GM10847 (cell line): ENCODE data around the gene ZNF385D.

Experiments
- POLR2A ChIP-seq: IDR thresholded peaks from 2 replicates; pipeline ENCODE4 v1.6.1; 2011; ENCODE audit not compliant: insufficient read length; ENCODE audit errors: extremely low read depth

Gene ZNF385D

DNA sequence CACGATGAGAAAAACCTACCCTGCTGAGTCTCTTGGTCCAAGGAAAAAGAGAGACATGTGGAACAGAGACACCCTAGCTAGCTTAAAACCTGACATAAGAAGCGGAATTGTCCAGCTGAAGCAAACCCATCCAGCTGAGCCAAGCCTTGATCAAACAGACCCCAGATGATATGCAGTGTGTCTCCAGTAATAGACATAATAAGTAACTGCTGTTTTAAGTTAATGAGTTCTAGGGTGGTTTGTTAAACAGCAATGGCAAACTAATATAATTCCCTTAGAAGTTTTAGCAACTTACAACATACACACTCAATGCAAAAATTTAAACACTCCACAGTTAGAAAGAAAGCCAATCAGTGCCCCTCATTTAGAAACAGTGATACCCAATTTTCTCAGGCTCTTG lies 26.8 kb upstream of the ZNF385D start:
- TF ChIP-seq POLR2A, result no peak

DNA sequence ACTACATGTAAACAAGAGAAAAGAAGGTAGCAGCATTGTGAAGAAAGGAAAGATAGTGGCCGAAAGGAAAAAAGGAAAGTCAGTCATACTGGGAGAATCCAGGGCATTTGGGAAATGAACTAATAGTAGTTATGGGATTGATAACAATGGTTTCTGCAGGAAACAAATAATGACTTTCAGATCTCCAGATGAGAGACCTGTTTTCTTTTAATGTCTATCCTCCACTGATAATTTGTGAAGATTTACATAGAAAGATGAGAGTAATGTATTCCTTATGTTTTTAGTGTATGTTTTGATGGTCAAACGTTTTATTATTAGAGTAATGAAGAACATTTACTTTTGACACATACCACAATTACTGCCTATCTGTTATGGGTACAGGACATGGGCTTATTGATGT lies 15.0 kb upstream of the ZNF385D start:
- no peak for TF ChIP-seq POLR2A

DNA sequence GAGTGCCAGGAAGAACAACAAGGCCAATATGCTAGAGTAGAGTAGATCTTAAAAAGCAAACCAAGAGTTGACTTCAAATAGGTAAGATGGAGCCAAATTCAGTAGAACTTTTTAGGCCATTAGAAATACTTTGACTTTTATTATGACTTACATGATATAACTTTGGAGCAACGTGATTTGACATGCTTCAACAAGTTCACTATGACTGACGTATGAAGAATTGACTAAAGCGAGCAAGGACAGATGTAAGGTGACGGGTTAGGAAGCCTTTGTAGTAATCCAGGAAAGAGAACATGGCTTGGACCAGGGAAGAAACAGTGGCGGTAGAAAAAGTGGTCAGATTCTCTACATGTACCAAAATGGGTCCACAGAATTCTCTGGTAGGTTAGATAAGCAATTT lies 4.9 kb upstream of the ZNF385D start:
- TF ChIP-seq POLR2A, result no peak

DNA sequence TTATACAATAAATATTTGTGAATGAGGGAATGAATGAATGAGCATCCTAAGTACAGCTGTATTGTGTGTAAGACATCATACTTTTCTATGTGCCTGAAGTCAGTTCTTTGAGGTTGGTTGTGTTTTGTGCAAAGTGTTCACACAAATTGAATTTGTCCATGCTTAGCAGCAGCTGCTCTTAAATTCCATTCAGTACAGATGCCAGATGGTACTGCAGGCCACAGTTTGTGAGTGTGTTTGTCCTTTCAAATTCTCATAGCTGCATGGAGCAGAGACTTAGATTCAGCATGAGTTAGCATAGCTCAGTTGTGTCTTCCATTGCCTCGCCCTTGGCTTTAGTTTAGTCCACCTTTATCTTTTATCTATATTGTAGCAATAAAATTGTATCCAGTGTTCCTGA lies 3.8 kb upstream of the ZNF385D start:
- no peak for TF ChIP-seq POLR2A

DNA sequence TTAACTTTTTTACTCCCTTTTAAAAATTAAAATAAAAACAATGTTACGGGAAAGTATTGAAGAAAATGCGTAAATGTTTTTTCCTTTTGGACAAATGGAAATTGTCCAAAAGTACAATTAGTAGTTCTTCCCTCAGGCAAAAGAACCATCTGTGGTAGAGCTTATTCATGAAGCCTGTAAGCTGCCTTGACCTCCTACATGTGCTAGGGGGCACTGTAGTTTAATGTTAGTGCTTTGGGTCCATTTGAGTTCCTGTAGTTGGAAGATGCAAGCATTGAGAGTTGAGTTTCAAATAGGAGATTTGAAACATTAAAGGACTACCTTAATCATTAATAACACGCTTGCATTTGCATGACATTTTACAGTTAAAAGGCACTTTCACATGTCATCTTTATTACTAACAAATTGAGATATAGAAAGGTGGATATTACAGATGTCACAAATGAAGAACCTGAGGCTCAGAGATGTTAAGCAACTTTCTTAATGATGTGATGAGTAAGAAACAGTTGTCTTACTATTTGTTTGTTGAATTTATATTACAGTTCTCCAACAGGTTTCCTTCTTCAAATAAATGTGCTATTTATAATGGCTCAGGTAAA lies 1.8 kb upstream of the ZNF385D start:
- no peak for TF ChIP-seq POLR2A

DNA sequence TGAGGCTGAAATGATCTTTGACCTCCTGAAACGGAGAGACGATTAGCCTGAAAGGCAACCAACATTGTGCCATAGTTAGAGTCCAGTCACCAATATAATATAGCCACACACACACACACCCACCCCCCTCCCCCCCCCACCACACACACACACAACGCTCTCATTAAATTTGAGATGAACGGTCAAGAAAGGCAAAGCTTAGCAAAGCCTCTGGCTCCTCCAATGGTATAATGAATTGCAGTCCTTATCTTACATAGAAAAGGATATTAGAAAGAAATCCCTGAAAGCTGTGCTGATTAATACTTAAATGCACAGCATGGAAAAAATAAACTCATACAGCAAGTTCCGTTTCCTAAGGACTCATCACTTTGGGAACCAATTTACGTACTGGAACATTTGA lies 876 bp upstream of the ZNF385D start:
- TF ChIP-seq POLR2A, result no peak

DNA sequence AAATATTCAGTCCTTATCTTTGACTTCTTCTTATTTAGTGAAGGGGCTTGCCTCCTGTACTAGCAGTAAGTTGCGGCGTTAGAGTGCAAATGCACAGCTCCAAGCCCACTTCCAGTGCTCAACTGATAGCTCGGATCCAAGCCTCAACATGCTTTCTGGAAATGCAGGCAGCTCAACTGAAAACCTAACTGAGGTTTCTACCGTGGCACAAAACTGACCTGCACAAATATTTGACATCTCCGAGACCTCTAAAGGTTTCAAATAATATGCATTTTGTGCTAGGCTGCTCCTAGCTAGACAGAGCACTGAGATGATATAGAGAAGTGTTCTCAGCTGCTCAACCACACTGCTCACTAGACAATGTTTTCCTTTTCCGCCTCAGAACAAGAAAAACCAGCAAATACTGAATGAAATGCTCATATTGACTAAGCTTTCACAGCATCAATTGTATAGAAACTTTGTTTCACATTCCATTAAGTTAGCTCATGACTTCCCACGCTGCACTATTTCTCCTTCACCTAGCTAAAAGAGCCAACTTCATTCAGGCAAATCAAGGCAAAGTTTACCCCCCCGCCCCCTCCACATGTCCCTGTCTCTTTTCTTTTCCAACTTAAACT lies 822 bp downstream of the ZNF385D start:
- TF ChIP-seq POLR2A, result no peak

DNA sequence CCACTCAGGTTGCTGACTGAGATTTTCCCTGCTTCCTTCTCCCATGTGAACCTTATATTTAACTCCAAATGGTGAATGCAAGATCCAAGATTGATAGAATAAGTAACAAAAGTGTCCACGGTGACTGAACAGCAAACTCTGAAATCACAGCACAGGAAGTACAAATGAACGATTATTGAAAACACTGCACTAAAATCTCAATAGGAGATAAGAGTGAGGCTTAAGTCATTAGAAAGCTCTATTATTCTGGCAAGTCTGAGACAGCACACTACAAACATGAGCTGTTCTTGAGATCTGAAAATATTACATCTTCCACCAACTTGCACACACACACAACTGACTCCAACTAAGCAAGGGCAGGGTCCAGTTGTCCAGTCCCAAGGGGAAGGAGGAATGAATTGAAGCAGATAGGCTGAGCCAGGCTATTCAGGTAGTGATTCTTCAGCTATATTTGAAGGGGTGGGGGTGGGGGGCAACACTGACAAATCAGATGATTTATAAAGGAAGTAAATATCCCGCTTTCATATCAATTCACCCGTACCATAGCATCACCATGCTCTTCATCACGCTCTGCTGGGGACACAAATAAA lies 2.9 kb downstream of the ZNF385D start:
- no peak for TF ChIP-seq POLR2A

DNA sequence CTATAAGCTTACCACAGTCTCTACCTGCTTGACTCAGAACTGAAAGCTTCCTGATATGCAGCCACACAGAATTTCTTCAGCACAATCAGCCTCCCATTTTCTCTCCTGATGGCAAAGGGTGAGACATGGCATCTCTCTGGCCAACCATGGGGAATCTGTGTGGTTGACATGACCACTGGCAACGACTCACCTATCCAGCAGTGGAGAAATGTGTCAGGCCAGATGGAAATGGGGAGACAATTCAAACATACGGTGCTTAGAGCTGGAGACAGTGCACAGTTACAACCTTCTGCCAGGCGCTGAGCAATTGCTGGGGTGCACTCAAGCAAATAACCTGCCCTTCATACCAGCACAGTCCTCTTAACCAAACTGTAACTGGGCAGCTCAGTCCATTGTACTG lies 3.6 kb downstream of the ZNF385D start:
- TF ChIP-seq POLR2A, result no peak

DNA sequence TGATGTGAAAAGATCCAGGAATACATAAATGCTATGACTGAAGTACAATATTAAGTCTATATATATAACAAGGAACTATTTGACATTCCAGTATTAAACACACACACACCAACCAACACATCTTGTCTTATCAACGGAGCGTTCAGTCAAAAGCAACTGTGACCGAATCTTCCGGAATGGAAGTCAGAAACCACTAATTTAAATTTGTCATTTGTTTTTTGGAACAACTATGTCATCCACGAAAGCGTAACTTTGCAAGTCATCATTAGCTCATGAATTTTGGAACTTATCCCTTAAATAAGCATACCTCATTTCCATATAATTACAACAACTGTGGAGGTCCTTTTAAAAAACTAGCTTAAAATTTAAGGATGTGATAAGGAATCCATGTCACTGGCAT lies 5.0 kb downstream of the ZNF385D start:
- no peak for TF ChIP-seq POLR2A

DNA sequence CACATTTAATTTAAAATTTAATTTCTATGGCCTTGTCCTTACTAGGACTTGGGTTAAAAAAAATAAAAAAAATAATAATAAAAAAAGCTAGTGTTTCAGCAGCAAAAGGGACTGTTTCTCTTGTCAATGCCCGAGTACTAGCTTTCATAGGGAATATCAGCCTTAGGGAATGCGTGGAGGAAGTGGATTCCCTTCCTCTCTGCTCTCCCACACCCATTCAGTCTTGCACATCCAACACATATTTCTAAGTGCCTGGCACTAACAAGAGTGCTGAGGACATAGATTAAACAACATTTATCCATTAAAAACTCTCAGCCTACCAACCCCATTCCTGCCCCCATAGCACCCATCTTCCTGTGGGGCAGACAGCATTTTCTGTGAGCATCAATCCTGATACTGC lies 6.2 kb downstream of the ZNF385D start:
- no peak for TF ChIP-seq POLR2A

DNA sequence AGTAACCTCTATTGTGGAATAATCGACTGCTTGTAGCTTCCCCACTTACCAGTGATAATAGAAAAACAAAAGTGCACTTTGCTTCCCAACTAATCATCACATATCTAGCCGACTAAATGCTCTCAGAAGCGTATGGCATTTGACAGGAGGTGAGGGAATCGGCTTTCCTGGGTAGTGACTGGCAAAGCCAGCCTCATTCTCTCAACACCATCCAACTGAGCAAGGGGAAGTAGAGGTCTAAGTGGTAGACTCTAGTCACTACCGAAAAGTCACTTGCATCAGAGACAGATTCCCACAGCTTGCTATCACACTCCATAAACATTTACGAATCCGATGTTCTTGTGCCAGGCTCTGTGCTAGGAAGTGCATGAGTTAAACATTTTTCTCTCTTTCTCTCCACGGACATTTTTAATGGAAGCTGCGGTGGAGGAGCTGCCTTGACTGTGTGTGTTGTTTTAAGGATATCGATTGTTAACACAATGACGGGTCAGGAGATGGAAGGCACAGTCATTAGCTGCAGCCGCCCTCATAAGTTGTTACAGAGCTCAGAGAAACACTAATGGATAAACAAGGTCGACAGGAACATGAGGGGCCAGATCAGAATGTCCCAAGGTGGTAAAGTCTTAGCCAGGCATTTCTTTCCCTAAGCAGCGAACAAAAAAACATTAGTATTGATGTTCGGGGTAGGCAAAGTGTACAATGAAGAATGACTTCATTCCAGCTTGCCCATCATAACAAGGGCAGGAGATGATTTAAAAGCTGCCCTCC lies 11.9 kb downstream of the ZNF385D start:
- TF ChIP-seq POLR2A, result no peak

DNA sequence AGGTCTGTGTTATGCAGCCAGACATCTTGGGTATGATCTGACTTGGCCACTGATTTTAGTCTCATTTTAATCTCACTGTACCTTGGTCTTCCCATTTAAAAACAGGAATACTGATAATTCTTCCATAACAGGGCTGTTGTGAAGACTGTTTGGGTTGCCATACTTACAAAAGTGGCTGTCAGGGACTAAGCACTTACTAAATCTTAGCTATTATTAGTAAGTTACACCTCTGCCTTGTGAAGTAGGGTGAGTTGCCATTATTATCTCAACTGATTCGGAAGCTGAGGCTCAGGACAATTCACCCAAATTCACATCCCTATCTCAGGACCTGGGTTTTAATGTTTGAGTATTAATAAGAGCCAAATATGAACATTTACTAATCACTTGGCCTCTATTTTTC lies 12.7 kb downstream of the ZNF385D start:
- TF ChIP-seq POLR2A, result no peak

DNA sequence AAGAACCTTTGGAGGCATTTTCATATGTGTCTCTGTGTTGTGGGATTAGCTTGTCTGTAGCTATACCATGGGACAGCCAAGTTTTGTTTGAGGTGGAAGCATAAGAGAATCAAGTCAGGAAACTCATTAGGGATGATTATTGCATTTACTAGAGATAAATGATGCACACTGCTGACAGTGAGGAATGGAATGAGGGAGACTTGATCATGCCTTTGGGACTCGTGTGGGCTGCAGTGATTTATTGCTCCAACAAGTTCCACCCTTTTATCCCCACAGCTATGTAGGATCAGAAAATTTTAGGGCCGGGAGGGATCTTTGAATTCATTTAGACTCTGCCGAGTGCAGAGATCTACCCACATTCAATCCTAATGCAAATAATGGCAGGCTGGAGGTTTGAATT lies 16.3 kb downstream of the ZNF385D start:
- no peak for TF ChIP-seq POLR2A

DNA sequence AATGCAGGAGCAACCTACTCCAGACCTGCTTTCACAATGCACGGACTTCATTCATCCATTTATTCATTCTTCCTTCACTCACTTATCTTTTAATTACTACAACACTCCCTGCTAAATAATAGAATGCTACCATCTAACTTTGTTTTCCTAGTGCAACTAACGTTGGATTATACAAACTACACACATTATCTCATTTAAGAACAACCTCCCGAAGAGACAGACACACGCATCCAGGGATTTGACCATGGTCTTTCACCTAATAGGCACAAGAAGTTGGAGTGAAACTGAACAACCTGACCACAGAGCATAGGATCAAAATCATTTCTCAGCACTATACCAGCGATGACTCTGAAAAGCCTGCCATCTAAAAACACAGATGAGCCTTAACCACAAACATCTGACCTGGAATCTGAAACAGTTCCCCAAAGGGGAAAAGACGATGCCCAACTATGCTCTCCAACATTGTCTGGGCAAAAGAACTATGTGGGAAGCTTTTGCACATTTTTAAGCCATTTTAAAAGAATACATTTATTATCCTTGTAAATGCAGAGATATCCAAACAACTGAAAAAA lies 21.0 kb downstream of the ZNF385D start:
- no peak for TF ChIP-seq POLR2A

DNA sequence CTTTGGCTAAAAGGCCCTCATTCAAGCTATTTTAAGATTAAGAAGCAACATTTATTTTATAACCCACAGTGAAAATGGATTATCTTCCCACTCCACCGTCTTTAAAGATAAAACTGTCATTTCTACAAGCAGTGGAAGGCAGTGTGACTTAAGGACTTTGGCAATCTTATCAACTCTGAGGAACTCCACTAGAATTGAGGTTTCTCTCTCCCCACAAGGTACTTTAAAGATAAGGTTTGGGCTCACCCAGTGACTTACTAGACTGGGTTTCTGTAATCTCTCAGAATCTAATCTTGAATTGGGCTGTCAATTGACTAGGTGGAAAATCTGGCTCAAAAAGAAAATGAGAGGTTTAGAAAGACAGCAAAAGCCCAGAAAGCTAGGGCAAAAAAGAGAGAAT lies 21.7 kb downstream of the ZNF385D start:
- no peak for TF ChIP-seq POLR2A

DNA sequence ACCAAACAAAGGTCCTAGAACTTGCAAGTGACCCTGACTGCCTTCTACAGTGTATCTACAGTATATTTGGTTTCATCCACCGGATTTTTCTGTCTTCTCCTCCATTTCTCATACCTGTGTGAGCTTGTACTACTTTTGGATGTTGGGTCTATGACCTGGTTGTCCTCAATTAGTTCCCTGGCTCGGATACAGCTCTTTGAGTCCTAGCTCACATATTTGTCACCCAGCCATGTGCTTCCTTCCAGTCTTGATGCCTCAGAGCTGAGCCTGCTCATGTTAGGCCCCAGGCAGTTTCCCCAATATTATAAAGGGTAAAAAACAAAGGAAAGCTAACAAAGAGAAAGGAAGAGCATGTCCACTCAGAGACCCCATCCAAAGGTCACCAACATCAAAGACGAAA lies 28.2 kb downstream of the ZNF385D start:
- no peak for TF ChIP-seq POLR2A

DNA sequence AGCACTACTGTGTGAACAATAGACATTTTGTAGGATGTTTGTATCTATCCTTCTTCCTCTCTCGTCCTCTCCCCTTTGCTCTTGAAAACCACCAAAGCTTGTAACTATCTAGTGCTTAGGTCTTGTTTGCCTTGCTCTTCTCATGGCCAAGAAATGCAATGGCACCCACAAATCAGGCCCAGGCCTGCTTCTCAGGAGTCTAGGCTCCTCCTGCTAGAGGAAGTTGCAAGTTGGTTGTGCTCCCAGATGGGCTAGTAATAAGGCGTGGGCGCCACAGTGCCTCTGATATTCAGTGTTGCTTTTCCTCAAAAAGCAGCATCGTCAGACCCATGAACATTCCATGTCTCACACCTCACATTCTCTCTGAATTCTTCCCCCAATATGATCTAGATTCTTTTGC lies 28.7 kb downstream of the ZNF385D start:
- no peak for TF ChIP-seq POLR2A
